ENCODE results near the gene NT5M.

GRCh38 chr17:17342242-17342945 lies 39.2 kb downstream of the NT5M start:
- no peak for TF ChIP-seq CTCF (IDR thresholded peaks at IDR 0.05)
- no peak for TF ChIP-seq POLR2A (IDR thresholded peaks at IDR 0.05)

All from heart left ventricle (tissue), 13 donors.